ENCODE data around the gene INSYN1. TPM values are rescaled to one million over a fixed set of nuclear protein-coding genes. Genes with fewer than 3 reads are reported as not detected.

INSYN1 gene
- total RNA-seq, 3 donors from 2014 or later (not counting 1 experiment from before 2014, with no cell fraction given) = not detected

GRCh38 chr15:73760330-73761329 lies 7.5 kb upstream of the INSYN1 start:
- Mint-ChIP-seq H3K27ac (no peak overlapping the region), H3K4me1 (no peaks in the 10 kb centered on the region), H3K36me3 (no peaks in the 10 kb centered on the region), H3K4me3 (no peak overlapping the region), H3K27me3 (ENCODE audit: low read depth in 2 of 2) (peaks cover 10 to 19% of the 10 kb centered on the region in 2 donors), H3K9me3 (no peaks in the 10 kb centered on the region)
- Histone ChIP-seq H3K4me3 (ENCODE audit: low read length) (no peak overlapping the region), H3K9me3 (ENCODE audit: control insufficient read depth, insufficient read depth, low read length) (no peaks in the 10 kb centered on the region), H3K27ac (ENCODE audit: low read length) (no peak overlapping the region), H3K27me3 (ENCODE audit: control insufficient read depth, insufficient read depth, low read length) (no peaks in the 10 kb centered on the region), H3K4me1 (ENCODE audit: control insufficient read depth, insufficient read depth, low read length) (no peaks in the 10 kb centered on the region), H3K36me3 (ENCODE audit: control insufficient read depth, insufficient read depth, low read length) (no peaks in the 10 kb centered on the region)
- no peak for DNase-seq
- 58% methylated on average over 11 of the region's 11 CpGs for WGBS (ENCODE audit: insufficient coverage)
- TF ChIP-seq CTCF (IDR thresholded peaks at IDR 0.05) = no peak
- no peak for ATAC-seq
- intact Hi-C loops (cut with micrococcal nuclease) = no loop called here

GRCh38 chr15:73758461-73758860 lies 5.3 kb upstream of the INSYN1 start:
- DNase-seq = no peak
- H3K27me3 ChIP-seq (ENCODE audit: control insufficient read depth, insufficient read depth, low read length) = no peaks in the 10 kb centered on the region
- H3K4me3 ChIP-seq (ENCODE audit: low read length) = no peak overlapping the region
- no peak for ATAC-seq
- Mint-ChIP-seq H3K9me3 (no peaks in the 10 kb centered on the region), H3K4me1 (no peaks in the 10 kb centered on the region), H3K4me3 (no peak overlapping the region), H3K36me3 (no peaks in the 10 kb centered on the region), H3K27me3 (ENCODE audit: low read depth in 2 of 2) (peaks cover 27 to 35% of the 10 kb centered on the region in 2 donors), H3K27ac (no peak overlapping the region)
- no peaks in the 10 kb centered on the region for H3K4me1 ChIP-seq (ENCODE audit: control insufficient read depth, insufficient read depth, low read length)
- intact Hi-C loops (cut with micrococcal nuclease) = no loop called here
- no peaks in the 10 kb centered on the region for H3K36me3 ChIP-seq (ENCODE audit: control insufficient read depth, insufficient read depth, low read length)
- no peak overlapping the region for H3K27ac ChIP-seq (ENCODE audit: low read length)
- TF ChIP-seq CTCF (IDR thresholded peaks at IDR 0.05) = no peak
- WGBS (ENCODE audit: insufficient coverage) = 61% methylated on average over 5 of the region's 5 CpGs
- H3K9me3 ChIP-seq (ENCODE audit: control insufficient read depth, insufficient read depth, low read length) = no peaks in the 10 kb centered on the region

GRCh38 chr15:73757571-73757970 lies 4.4 kb upstream of the INSYN1 start:
- intact Hi-C loops (cut with micrococcal nuclease) = no loop called here
- Mint-ChIP-seq H3K9me3 (no peaks in the 10 kb centered on the region), H3K4me3 (no peak overlapping the region), H3K27ac (no peak overlapping the region), H3K27me3 (ENCODE audit: low read depth in 2 of 2) (peaks cover 28 to 34% of the 10 kb centered on the region in 2 donors), H3K4me1 (no peaks in the 10 kb centered on the region), H3K36me3 (no peaks in the 10 kb centered on the region)
- no peaks in the 10 kb centered on the region for H3K4me1 ChIP-seq (ENCODE audit: control insufficient read depth, insufficient read depth, low read length)
- no peaks in the 10 kb centered on the region for H3K9me3 ChIP-seq (ENCODE audit: control insufficient read depth, insufficient read depth, low read length)
- no peaks in the 10 kb centered on the region for H3K27me3 ChIP-seq (ENCODE audit: control insufficient read depth, insufficient read depth, low read length)
- no peak for ATAC-seq
- no peaks in the 10 kb centered on the region for H3K36me3 ChIP-seq (ENCODE audit: control insufficient read depth, insufficient read depth, low read length)
- DNase-seq = no peak
- no peak overlapping the region for H3K4me3 ChIP-seq (ENCODE audit: low read length)
- no peak for TF ChIP-seq CTCF (IDR thresholded peaks at IDR 0.05)
- H3K27ac ChIP-seq (ENCODE audit: low read length) = no peak overlapping the region

All from natural killer cell (primary cell).